Immature natural killer cell (primary cell): Measurements from ENCODE around the gene ZNF343. TPM values are rescaled to one million over a fixed set of nuclear protein-coding genes. Genes with fewer than 3 reads are reported as not detected.

Experiments used
- DNase-seq, 3 donors: peaks; one replicate each; pipeline ENCODE4 v3.0.0; 2022; ENCODE audit warnings: mixed read lengths in 1 of 3
- H3K27ac Mint-ChIP-seq, 6 donors: one replicate each; pipeline ENCODE4 v1.8.0; 2020; ENCODE audit warnings: mixed read lengths in 6 of 6, mild to moderate bottlenecking in 5 of 6, inconsistent platforms in 4 of 6, moderate library complexity in 3 of 6
- H3K27me3 Mint-ChIP-seq, 3 donors: one replicate each; pipeline ENCODE4 v1.8.0; 2020 to 2021; ENCODE audit warnings: low read depth in 3 of 3, mild to moderate bottlenecking in 3 of 3, mixed read lengths in 3 of 3, moderate library complexity in 3 of 3, inconsistent platforms in 1 of 3
- H3K36me3 Mint-ChIP-seq, 3 donors: one replicate each; pipeline ENCODE4 v1.8.0; 2020; ENCODE audit warnings: mixed read lengths in 3 of 3, inconsistent platforms in 2 of 3, mild to moderate bottlenecking in 2 of 3
- H3K4me1 Mint-ChIP-seq, 2 donors: one replicate each; pipeline ENCODE4 v1.8.0; 2020; ENCODE audit warnings: inconsistent platforms in 2 of 2, mild to moderate bottlenecking in 2 of 2, mixed read lengths in 2 of 2, moderate library complexity in 1 of 2
- H3K4me3 Mint-ChIP-seq, 5 donors: one replicate each; pipeline ENCODE4 v1.8.0; 2020; ENCODE audit warnings: mild to moderate bottlenecking in 5 of 5, mixed read lengths in 5 of 5, inconsistent platforms in 3 of 5, moderate library complexity in 3 of 5
- H3K9me3 Mint-ChIP-seq, 6 donors: one replicate each; pipeline ENCODE4 v1.8.0; 2020; ENCODE audit warnings: mild to moderate bottlenecking in 6 of 6, mixed read lengths in 6 of 6, inconsistent platforms in 4 of 6, moderate library complexity in 3 of 6
- polyA plus RNA-seq, 3 donors: library from polyadenylated mRNA; unstranded; fragments of 300-500 nt; fragmentation: Illumina TruSeq; gene quantifications; one replicate each; pipeline ENCODE4 v1.2.3, GENCODE V29; 2021

ZNF343 gene
- polyA plus RNA-seq = 1 to 10 TPM in 2 of 3 donors, not detected in 1; 2.7 to 5.1 TPM

DNA sequence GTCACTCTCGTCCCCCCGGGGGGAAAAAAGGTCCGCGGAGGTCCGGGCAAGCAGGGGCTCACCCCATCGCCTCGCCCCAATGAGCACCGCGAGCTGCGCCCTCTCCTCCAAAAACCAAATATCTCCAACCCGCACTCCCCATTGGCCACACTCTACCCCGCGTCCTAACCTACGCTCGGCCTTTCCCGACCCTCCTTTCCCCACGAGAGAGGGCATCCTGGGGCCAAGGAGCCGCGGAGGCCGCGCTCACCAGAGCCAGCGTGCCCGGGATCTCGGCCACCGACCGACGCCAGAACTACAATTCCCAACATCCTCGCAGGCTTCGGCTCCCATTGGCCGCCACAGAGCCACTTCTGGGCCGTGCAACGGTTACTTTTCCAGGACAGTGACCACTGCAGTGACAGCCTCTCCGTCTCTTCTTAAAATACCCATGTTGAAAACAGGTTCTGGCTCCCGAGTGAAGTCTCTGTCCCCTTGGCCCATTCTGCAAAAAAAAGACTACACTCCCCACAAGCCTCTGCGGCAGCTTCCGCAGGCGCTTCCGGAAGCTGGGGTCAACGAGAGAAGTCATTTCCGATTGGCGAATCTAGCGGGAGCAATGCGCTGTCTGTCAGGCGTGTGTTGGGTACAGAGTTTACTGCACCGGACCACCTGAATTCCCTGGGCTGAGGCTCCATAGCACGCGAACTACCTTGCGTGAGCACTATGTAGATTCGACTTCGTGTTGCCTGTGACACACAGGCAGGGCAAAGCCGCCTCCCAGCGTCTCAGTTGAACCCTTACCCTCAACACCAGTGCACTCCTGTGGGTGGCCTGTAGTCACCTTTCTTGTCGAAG lies at the start of gene ZNF343:
Gene ZNF343, minus strand, starts transcription at position 285 of the 837 bp plus-strand sequence. CDS start 15,020 bp downstream, outside the sequence.
- Mint-ChIP-seq H3K4me3 (peak within 1 kb of the TSS; percentile 93 to 100 (median 98)), H3K9me3 (no peaks in the 10 kb centered on the region), H3K4me1 (peaks cover 17 to 20% of the 10 kb centered on the region in 2 donors), H3K27ac (peak within 1 kb of the TSS; percentile 78 to 99 (median 93)), H3K27me3 (peaks cover 6 to 8% (median 7%) of the 10 kb centered on the region in 3 donors), H3K36me3 (peaks cover 0 to 9% (median 0%) of the 10 kb centered on the region in 3 donors)
- DNase-seq = peak; percentile 78 to 81 (median 79)

DNA sequence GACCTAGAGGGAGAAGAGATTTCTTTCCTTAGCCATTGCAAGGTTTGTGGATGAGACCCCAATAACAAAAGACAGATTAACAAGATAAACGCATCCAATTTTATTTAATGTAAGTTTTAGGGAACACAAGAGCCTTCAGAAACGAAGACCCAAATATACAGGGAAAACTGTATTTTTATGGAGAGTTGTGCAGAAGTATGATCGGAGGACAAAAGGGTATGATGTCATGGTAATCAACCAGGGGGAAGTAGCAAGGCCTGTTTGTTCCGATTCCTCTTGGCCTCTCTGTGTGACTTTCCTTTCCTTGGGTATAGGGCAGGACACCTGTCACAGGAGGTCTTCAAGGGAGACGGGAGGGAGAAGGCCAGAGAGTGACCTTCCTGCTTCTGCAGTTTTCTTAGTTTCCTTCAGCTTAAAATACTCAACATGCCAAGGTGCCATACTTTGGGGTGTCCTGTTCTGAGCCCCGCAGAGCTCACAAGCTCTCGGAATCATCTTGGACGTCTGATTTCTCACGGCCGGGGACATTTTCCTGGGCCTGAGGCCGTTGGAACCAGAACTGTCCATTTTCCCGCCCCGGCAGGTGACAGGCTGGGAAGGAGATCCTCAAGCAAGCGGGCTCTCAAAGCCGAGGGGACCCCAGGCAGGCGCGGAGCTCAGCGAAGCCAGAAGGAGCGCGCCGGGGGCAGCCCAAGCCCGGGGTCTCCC lies 49.3 kb upstream of the ZNF343 start:
- Mint-ChIP-seq H3K4me1 (peaks cover 4 to 7% of the 10 kb centered on the region in 2 donors), H3K4me3 (peak overlapping the region in 4 of 5 donors; percentile 6 to 40 (median 22)), H3K9me3 (no peaks in the 10 kb centered on the region), H3K36me3 (peaks cover 0 to 5% (median 0%) of the 10 kb centered on the region in 3 donors), H3K27ac (no peak overlapping the region), H3K27me3 (peaks cover 7 to 27% (median 26%) of the 10 kb centered on the region in 3 donors)
- DNase-seq = no peak

- Mint-ChIP-seq H3K4me1 (no peaks in the 10 kb centered on the region), H3K27me3 (peaks cover 1 to 22% (median 10%) of the 10 kb centered on the region in 3 donors), H3K4me3 (no peak overlapping the region), H3K36me3 (no peaks in the 10 kb centered on the region), H3K9me3 (no peaks in the 10 kb centered on the region), H3K27ac (no peak overlapping the region)
- no peak for DNase-seq
Measured at GRCh38 chr20:2545594-2545993, 36.9 kb upstream of the ZNF343 start.

DNA sequence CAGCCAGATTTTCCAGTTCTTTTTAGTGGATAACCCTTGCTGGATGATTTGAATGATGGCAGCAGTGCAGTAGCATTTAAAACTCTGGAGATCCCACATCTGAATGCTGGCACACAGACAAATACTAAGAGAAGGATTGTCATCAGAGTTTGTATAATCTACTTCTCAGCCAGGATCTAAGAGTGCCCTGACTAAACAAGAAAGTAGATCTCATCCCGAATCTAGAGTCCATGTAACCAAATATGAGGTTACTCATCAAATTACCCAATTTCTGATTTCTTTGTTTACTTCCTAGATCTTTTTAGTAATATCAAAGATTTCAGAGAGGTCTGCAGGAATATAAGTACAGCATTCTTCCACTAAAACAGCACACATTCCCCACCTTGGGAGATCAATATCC lies 35.5 kb upstream of the ZNF343 start:
- Mint-ChIP-seq H3K9me3 (no peaks in the 10 kb centered on the region), H3K27ac (no peak overlapping the region), H3K4me3 (no peak overlapping the region), H3K27me3 (peaks cover 2 to 18% (median 11%) of the 10 kb centered on the region in 3 donors), H3K36me3 (no peaks in the 10 kb centered on the region), H3K4me1 (no peaks in the 10 kb centered on the region)
- no peak for DNase-seq

DNA sequence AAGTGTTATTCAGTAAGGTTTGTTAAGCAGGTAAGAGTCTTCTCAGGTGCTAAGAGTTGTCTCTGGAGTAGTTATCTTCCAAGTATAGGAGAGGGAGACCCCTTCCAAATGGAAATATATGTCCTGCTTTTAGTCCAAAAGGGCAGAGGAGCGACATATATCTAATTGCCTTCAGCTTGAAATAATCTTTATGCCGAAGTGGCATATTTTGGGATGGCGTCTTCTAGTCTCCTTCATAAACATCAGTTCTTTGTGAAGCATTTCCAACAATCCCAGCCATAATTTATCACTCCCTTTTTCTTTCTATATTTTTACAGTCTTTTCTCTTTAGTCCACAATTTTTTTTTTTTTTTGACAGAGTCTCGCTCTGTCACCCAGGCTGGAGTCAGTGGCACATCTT lies 33.6 kb upstream of the ZNF343 start:
- DNase-seq = no peak
- Mint-ChIP-seq H3K9me3 (no peaks in the 10 kb centered on the region), H3K27me3 (peaks cover 6 to 13% (median 11%) of the 10 kb centered on the region in 3 donors), H3K4me1 (no peaks in the 10 kb centered on the region), H3K27ac (no peak overlapping the region), H3K36me3 (no peaks in the 10 kb centered on the region), H3K4me3 (no peak overlapping the region)

GRCh38 chr20:2541940-2542339 lies 33.2 kb upstream of the ZNF343 start:
- H3K4me1 Mint-ChIP-seq = no peaks in the 10 kb centered on the region
- no peaks in the 10 kb centered on the region for H3K36me3 Mint-ChIP-seq
- no peak overlapping the region for H3K4me3 Mint-ChIP-seq
- no peak for DNase-seq
- no peaks in the 10 kb centered on the region for H3K9me3 Mint-ChIP-seq
- H3K27me3 Mint-ChIP-seq = peaks cover 6 to 13% (median 11%) of the 10 kb centered on the region in 3 donors
- no peak overlapping the region for H3K27ac Mint-ChIP-seq

DNA sequence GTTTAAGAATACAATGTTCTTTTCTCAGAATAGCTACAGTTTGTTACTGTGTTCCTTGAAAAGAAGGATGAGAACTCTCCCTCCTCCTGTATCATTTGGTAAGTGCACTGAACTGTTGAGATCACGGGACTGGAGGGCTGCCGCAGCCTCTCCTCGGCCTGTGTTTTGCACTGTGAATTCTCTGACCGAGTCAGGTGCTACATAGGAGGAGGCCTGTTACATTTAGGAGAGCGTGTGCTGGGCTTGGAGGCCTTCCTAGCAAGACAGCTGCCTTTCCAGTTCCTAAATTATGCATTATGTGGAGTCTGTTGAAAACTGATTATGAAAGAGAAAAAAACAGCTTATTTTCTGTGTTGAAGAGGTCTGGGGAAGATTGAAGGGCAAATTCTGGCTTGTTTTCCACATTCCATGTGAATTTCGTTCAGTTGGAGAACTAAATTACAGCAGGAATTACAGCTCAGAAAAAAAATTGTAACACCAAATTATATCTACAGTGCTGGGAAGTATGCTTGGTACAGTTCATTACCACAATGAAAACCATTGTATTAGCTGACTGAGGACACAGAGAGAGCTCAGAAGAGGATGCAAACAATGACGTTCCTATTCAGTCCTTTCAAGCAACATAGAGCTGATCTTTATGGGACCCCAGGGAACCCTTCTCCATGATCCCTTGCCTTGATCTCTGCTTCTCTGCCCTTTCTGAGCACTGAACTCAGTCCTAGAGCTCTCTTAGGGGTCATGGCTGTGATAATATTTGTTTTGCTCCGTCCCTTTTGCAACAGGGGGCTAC lies 30.4 kb upstream of the ZNF343 start:
- Mint-ChIP-seq H3K4me3 (no peak overlapping the region), H3K27me3 (peaks cover 7 to 17% (median 11%) of the 10 kb centered on the region in 3 donors)

DNA sequence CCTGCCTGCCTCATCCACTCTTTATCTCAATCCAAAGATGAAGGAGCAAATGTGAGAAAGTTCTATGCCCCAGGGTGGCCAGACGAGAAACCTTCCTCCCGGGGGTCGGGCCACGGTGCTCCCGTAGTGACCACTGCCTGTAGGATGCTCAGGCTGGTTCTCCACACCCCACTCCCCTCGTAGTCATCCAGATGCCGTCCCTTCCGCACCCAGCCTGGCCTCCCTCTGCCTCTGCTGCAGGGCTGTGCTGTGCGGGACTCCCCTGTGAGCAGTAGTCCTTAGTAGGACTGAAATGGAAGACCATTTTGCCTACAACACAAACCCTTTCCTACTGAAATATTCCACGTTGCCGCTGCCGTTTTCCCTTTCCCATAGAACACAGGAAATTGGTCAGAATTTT lies 29.6 kb upstream of the ZNF343 start:
- H3K27ac Mint-ChIP-seq = no peak overlapping the region
- peaks cover 10 to 14% (median 11%) of the 10 kb centered on the region in 3 donors for H3K27me3 Mint-ChIP-seq
- no peak for DNase-seq
- H3K4me1 Mint-ChIP-seq = no peaks in the 10 kb centered on the region
- no peaks in the 10 kb centered on the region for H3K36me3 Mint-ChIP-seq
- H3K4me3 Mint-ChIP-seq = no peak overlapping the region
- no peaks in the 10 kb centered on the region for H3K9me3 Mint-ChIP-seq

More for the DNA sequence above, 30.4 kb upstream of the ZNF343 start:
- no peaks in the 10 kb centered on the region for H3K36me3 Mint-ChIP-seq
- H3K4me1 Mint-ChIP-seq = no peaks in the 10 kb centered on the region
- DNase-seq = no peak
- H3K27ac Mint-ChIP-seq = no peak overlapping the region
- H3K9me3 Mint-ChIP-seq = no peaks in the 10 kb centered on the region

DNA sequence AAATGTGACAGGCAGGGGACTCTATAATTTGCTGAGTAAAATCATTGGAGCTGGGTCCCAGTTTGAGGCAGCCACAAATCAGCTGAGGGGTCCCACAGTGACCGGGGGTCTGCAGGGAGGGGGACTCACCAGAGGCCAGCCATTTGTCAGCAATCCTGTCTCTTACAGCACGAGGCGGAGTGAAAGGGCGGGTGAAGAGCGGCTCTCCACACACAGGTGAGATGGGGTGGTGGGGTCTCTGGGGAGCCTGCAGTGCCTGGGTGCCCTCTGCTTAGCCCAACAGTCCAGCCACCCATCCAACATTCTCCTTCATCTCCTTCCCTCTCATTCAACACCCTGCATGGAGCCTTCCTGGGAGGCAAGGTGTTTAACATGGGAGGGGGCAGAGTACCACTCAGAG lies 28.4 kb upstream of the ZNF343 start:
- no peaks in the 10 kb centered on the region for H3K36me3 Mint-ChIP-seq
- H3K27ac Mint-ChIP-seq = no peak overlapping the region
- DNase-seq = no peak
- no peaks in the 10 kb centered on the region for H3K4me1 Mint-ChIP-seq
- no peak overlapping the region for H3K4me3 Mint-ChIP-seq
- peaks cover 11 to 14% (median 14%) of the 10 kb centered on the region in 3 donors for H3K27me3 Mint-ChIP-seq
- H3K9me3 Mint-ChIP-seq = no peaks in the 10 kb centered on the region

DNA sequence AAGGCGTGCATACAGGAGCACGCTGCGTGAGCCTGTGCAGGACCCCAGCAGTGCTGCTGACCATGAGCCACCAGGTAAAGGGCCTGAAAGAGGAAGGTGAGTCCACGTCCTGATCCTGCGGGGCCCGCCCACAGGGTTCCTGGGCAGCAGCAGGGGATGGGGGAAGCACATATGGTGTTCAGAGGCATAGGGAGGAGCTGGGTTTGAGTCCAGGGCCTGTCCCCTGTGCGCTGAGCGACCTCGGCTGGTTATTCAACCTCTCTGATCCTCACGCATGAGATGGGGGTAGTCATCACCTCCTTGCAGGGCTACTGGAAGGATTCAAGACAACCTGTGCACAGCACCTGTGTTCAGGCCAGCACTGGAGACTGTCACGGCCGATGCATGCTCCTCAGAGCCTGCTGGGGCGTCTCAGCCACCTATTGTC lies 27.9 kb upstream of the ZNF343 start, which contains the start of gene TMC2:
Gene TMC2, plus strand, starts transcription at position 14 of the 427 bp plus-strand sequence. Its CDS starts 49 bp downstream, at position 63.
- H3K27ac Mint-ChIP-seq = no peak within 1 kb of the TSS
- no peak within 1 kb of the TSS for H3K4me3 Mint-ChIP-seq
- peaks cover 11 to 18% (median 14%) of the 10 kb centered on the region in 3 donors for H3K27me3 Mint-ChIP-seq

DNA sequence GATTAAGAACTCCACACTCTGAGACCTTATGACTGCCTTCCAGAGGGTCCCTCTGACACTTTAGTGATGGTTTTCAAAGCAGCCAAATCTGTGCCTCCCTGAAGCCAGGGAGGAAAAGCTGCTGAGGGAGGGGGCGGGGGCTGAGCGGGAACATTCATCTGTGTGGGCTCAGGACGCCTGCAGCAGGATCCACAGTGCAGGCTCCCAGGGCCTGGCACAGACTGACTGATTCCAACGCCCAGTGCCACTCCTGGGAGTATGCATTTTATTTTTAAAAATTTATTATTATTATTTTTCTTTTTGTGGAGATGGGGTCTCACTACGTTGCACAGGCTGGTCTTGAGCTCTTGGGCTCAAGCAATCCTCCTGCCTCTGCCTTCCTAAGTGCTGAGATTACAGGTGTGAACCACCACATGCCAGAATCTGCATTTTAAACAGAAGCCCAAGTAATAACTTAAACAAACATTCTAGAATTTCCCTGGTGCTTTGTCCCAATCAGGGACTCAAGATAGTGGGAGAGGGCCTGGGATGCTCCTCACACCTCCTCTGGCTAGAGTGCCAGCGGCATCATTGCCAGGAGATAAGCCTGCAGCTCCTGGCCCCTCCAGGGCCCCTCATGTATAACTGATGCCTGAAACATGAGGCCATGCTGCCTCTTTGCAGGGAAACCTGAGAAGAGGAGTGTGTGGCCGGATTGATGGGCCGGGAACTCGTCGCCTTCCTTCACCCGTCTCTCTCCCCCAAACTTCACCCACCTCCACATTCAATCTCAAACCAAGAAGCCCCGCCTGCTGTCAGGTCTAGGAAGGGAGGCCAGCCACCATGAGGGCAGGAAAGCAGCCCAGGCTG lies 27.2 kb upstream of the ZNF343 start:
- Mint-ChIP-seq H3K27me3 (peaks cover 11 to 18% (median 12%) of the 10 kb centered on the region in 3 donors), H3K4me3 (no peak overlapping the region)

More for the DNA sequence above, 27.9 kb upstream of the ZNF343 start, which contains the start of gene TMC2:
- no peaks in the 10 kb centered on the region for H3K36me3 Mint-ChIP-seq
- no peaks in the 10 kb centered on the region for H3K4me1 Mint-ChIP-seq
- no peaks in the 10 kb centered on the region for H3K9me3 Mint-ChIP-seq
- DNase-seq = no peak

GRCh38 chr20:2533118-2533517 lies 24.4 kb upstream of the ZNF343 start:
- Mint-ChIP-seq H3K27me3 (peaks cover 9 to 20% (median 10%) of the 10 kb centered on the region in 3 donors), H3K36me3 (no peaks in the 10 kb centered on the region), H3K27ac (no peak overlapping the region), H3K4me1 (peaks cover 6 to 9% of the 10 kb centered on the region in 2 donors), H3K9me3 (no peaks in the 10 kb centered on the region), H3K4me3 (no peak overlapping the region)
- DNase-seq = no peak

More for the DNA sequence above, 27.2 kb upstream of the ZNF343 start:
- Mint-ChIP-seq H3K36me3 (no peaks in the 10 kb centered on the region), H3K27ac (no peak overlapping the region), H3K4me1 (no peaks in the 10 kb centered on the region), H3K9me3 (no peaks in the 10 kb centered on the region)
- DNase-seq = no peak
